B cell (primary cell): ENCODE measurements around the gene TGFBR3. TPM values are rescaled to one million over a fixed set of nuclear protein-coding genes. Genes with fewer than 3 reads are reported as not detected.

Source experiments
- ATAC-seq: fragments of 200-7000 bp; cut with Tn5 transposase; one replicate; pipeline ENCODE4 v1.10.0; 2021; ENCODE audit warnings: low read depth, mild to moderate bottlenecking, moderate number of reproducible peaks, moderate library complexity
- CTCF ChIA-PET: fragments of 350-600 bp; sonication (Branson Sonifier 250); formaldehyde crosslinking; loops from one replicate; lab custom pipeline; 2021; ENCODE audit warnings: antibody characterized with exemption, inconsistent platforms; lab: Charles Lee
- POLR2A ChIA-PET: fragments of 350-600 bp; sonication (Branson Sonifier 250); formaldehyde crosslinking; loops from one replicate; lab custom pipeline; 2021; ENCODE audit warnings: antibody characterized with exemption; lab: Charles Lee
- DNase-seq: peaks from one replicate; pipeline ENCODE4 v3.0.0; 2013
- H2AFZ ChIP-seq: 2 replicates; pipeline ENCODE4 v1.6.1; 2012; ENCODE audit warnings: mild to moderate bottlenecking, low read depth, low read length; ENCODE audit not compliant: insufficient read depth, poor library complexity, severe bottlenecking
- H3K27ac ChIP-seq, 2 donors: 1 replicate in 1 of 2; 2 replicates in 1 of 2; pipeline ENCODE4 v1.5.1; 2012 to 2013; ENCODE audit warnings: low read length in 2 of 2, mild to moderate bottlenecking in 2 of 2, moderate library complexity in 1 of 2
- H3K27me3 ChIP-seq, 4 experiments: fragments of 200-600 bp in 1 of 4; sonication (generic) in 1 of 4; replicated peaks in 1 of 4; 1 replicate in 2 of 4; 2 replicates in 2 of 4; pipeline versions ENCODE4 v1.6.1 to v1.7.0; 2013 to 2016; ENCODE audit warnings: low read length in 3 of 4, mild to moderate bottlenecking in 2 of 4, mixed read lengths in 1 of 4, moderate library complexity in 1 of 4; ENCODE audit not compliant: insufficient read depth in 4 of 4, control insufficient read depth in 3 of 4; ENCODE audit errors: control extremely low read depth in 1 of 4
- H3K36me3 ChIP-seq, 2 experiments: replicated peaks in 1 of 2; 1 replicate in 1 of 2; 2 replicates in 1 of 2; pipeline versions ENCODE4 v1.6.1 to v1.7.1; 2013; ENCODE audit warnings: low read length in 1 of 2; ENCODE audit not compliant: insufficient read depth in 2 of 2, control insufficient read depth in 1 of 2; ENCODE audit errors: control extremely low read depth in 1 of 2, extremely low read depth in 1 of 2
- H3K4me1 ChIP-seq, 2 donors: fragments of 200-600 bp in 1 of 2; sonication (generic) in 1 of 2; 1 replicate in 1 of 2; 2 replicates in 1 of 2; pipeline versions ENCODE4 v1.5.1 to v1.6.1; 2013 to 2017; ENCODE audit warnings: low read length in 2 of 2; ENCODE audit not compliant: control insufficient read depth in 2 of 2, insufficient read depth in 2 of 2
- H3K4me2 ChIP-seq: replicated peaks from 2 replicates; pipeline ENCODE3; 2012; ENCODE audit warnings: mild to moderate bottlenecking, low read depth, low read length; ENCODE audit not compliant: poor library complexity, severe bottlenecking
- H3K4me3 ChIP-seq, 5 experiments: fragments of 200-600 bp in 1 of 5; sonication (generic) in 1 of 5; 1 replicate in 3 of 5; 2 replicates in 2 of 5; pipeline versions ENCODE4 v1.5.1 to v1.7.0; 2011 to 2016; ENCODE audit warnings: low read length in 4 of 5, mild to moderate bottlenecking in 4 of 5, low read depth in 2 of 5, control low read depth in 1 of 5, moderate library complexity in 1 of 5; ENCODE audit not compliant: insufficient read depth in 1 of 5; ENCODE audit errors: control extremely low read depth in 1 of 5, extremely low read depth in 1 of 5
- H3K79me2 ChIP-seq: fragments of 200-600 bp; sonication (generic); one replicate; pipeline ENCODE4 v1.6.0; 2016; ENCODE audit warnings: low read length; ENCODE audit not compliant: control insufficient read depth, insufficient read depth
- H3K9ac ChIP-seq: fragments of 200-600 bp; sonication (generic); 2 replicates; pipeline ENCODE4 v1.6.1; 2017; ENCODE audit warnings: mild to moderate bottlenecking, low read length, moderate library complexity
- H3K9me3 ChIP-seq, 3 donors: one replicate each; pipeline versions ENCODE4 v1.6.1 to v1.7.1; 2013; ENCODE audit warnings: low read length in 2 of 3; ENCODE audit not compliant: control insufficient read depth in 2 of 3, insufficient read depth in 1 of 3; ENCODE audit errors: control extremely low read depth in 1 of 3
- H4K20me1 ChIP-seq: 2 replicates; pipeline ENCODE4 v1.6.0; 2012; ENCODE audit warnings: mild to moderate bottlenecking, low read length; ENCODE audit not compliant: insufficient read depth, control insufficient read depth, poor library complexity, severe bottlenecking
- H3K27ac Mint-ChIP-seq: one replicate; pipeline ENCODE4 v1.8.0; 2021; ENCODE audit warnings: mixed read lengths
- H3K27me3 Mint-ChIP-seq: one replicate; pipeline ENCODE4 v1.8.0; 2021; ENCODE audit warnings: mixed read lengths
- H3K4me1 Mint-ChIP-seq: one replicate; pipeline ENCODE4 v1.8.0; 2021; ENCODE audit warnings: mixed read lengths
- H3K4me3 Mint-ChIP-seq: one replicate; pipeline ENCODE4 v1.8.0; 2021; ENCODE audit warnings: mixed read lengths
- H3K9me3 Mint-ChIP-seq: one replicate; pipeline ENCODE4 v1.8.0; 2022; ENCODE audit warnings: mixed read lengths; ENCODE audit not compliant: insufficient read depth
- CTCF ChIP-seq: fragments of 200-600 bp; IDR thresholded peaks from one replicate; pipeline ENCODE4 v1.8.0; 2022; ENCODE audit warnings: antibody characterized with exemption, mild to moderate bottlenecking
- EZH2 ChIP-seq: IDR thresholded peaks from 2 replicates; pipeline ENCODE4 v1.6.1; 2012; ENCODE audit warnings: borderline replicate concordance, low read depth, mild to moderate bottlenecking, moderate library complexity, low read length; ENCODE audit not compliant: insufficient read depth, poor library complexity, severe bottlenecking
- WGBS: methylation state at CpG from one replicate; pipeline ENCODE4 v1.1.5; 2013; ENCODE audit warnings: missing lambda C conversion rate; ENCODE audit not compliant: insufficient coverage; 5-methylcytosine and 5-hydroxymethylcytosine counted together
- intact Hi-C: fragments of 100-400 bp; cut with micrococcal nuclease; formaldehyde crosslinking; loops from one replicate; pipeline ENCODE4 v1.10.0; 2022
- polyA plus RNA-seq: library from polyadenylated mRNA; depleted of rRNA; stranded (reverse); fragments of >200 nt; gene quantifications from 2 replicates; pipeline ENCODE4 v1.2.3, GENCODE V29; 2012
- total RNA-seq, 2 donors: library from RNA; stranded (reverse); fragments of 120-200 nt in 1 of 2; gene quantifications; 1 replicate in 1 of 2; 2 replicates in 1 of 2; pipeline versions ENCODE4 v1.2.3 to v1.2.4, GENCODE V29; 2013 to 2022

TGFBR3 gene
- total and polyA plus RNA-seq, 2 donors (not counting 1 experiment from before 2014, with no cell fraction given) = 0.10 to 0.12 TPM

GRCh38 chr1:91830242-91831131 is 55.5 kb downstream of the TGFBR3 start:
- H3K27me3 Mint-ChIP-seq = peaks cover 4% of the 10 kb centered on the region
- 73% methylated on average over 5 of the region's 10 CpGs for WGBS

More at GRCh38 chr1:91830242-91831131, 55.5 kb downstream of the TGFBR3 start:
- Histone ChIP-seq H3K27ac (no peak overlapping the region), H3K4me2 (no peak overlapping the region), H3K9me3 (no peaks in the 10 kb centered on the region), H3K4me3 (no peak overlapping the region), H2AFZ (no peak overlapping the region), H4K20me1 (no peaks in the 10 kb centered on the region), H3K9ac (no peak overlapping the region), H3K4me1 (no peaks in the 10 kb centered on the region), H3K36me3 (no peaks in the 10 kb centered on the region), H3K27me3 (no peaks in the 10 kb centered on the region), H3K79me2 (no peaks in the 10 kb centered on the region)
- ATAC-seq = no peak
- Mint-ChIP-seq H3K4me1 (no peaks in the 10 kb centered on the region), H3K4me3 (no peak overlapping the region), H3K27ac (no peak overlapping the region), H3K9me3 (no peaks in the 10 kb centered on the region)
- ChIA-PET CTCF (no interaction called here), POLR2A (no interaction called here)
- TF ChIP-seq CTCF (no peak), EZH2 (no peak)
- DNase-seq = no peak
- intact Hi-C loops = no loop called here
